Chondrocyte (in vitro differentiated cells): ENCODE results near the gene SLC6A15. TPM values are rescaled to one million over a fixed set of nuclear protein-coding genes. Genes with fewer than 3 reads are reported as not detected.

Experiments used
- DNase-seq: peaks from one replicate; pipeline ENCODE4 v3.0.0; 2021; ENCODE audit warnings: mixed read lengths, low spot score
- H3K27ac Mint-ChIP-seq: one replicate; pipeline ENCODE4 v1.8.0; 2021; ENCODE audit warnings: mild to moderate bottlenecking, moderate library complexity, mixed read lengths; ENCODE audit not compliant: unreplicated experiment
- H3K27me3 Mint-ChIP-seq: 2 replicates; pipeline ENCODE4 v1.8.0; 2021; ENCODE audit warnings: low read depth, mixed read lengths
- H3K36me3 Mint-ChIP-seq: 2 replicates; pipeline ENCODE4 v1.8.0; 2021; ENCODE audit warnings: low read depth, mixed read lengths
- H3K4me1 Mint-ChIP-seq: 2 replicates; pipeline ENCODE4 v1.8.0; 2021; ENCODE audit warnings: low read depth, mild to moderate bottlenecking, mixed read lengths
- H3K4me3 Mint-ChIP-seq: one replicate; pipeline ENCODE4 v1.8.0; 2021; ENCODE audit warnings: mild to moderate bottlenecking, moderate library complexity, mixed read lengths; ENCODE audit not compliant: unreplicated experiment
- H3K9me3 Mint-ChIP-seq: 2 replicates; pipeline ENCODE4 v1.8.0; 2021; ENCODE audit warnings: low read depth, mixed read lengths
- total RNA-seq: library from RNA; stranded (reverse); gene quantifications from 3 replicates; pipeline ENCODE4 v1.2.1, GENCODE V29; 2021
- TF ChIP-seq, protein P1 (sequence below): fragments of 200-600 bp; sonication (generic); IDR thresholded peaks from 2 replicates; pipeline ENCODE4 v1.5.0; 2021; ENCODE audit warnings: antibody characterized with exemption, mild to moderate bottlenecking, moderate library complexity

The SLC6A15 gene
- total RNA-seq, 1 donor from 2014 or later, result not detected

DNA sequence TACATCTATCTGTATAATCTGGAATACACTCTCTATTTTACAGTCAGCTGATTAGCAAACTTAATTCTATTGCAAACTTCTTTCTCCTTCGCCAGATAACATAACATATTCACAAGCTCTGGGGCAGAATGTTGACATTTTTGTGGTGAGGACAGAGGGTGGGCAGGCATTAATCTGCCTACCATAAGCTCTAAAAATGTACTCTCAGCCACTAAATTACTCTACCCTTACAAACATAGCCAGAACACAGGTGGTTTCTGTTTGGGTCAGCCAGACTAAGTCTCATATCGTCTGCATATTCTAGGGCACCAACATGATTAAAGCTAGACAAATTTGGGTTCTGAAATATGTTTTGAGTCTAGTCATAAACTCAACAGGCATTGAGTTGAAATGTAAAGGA, 90.1 kb downstream of the SLC6A15 start:
- Mint-ChIP-seq H3K27ac (no peak overlapping the region), H3K4me3 (no peak overlapping the region), H3K27me3 (peaks cover 7% of the 10 kb centered on the region), H3K9me3 (no peaks in the 10 kb centered on the region), H3K4me1 (peaks cover 17% of the 10 kb centered on the region), H3K36me3 (no peaks in the 10 kb centered on the region)
- DNase-seq, result no peak
- TF ChIP-seq, protein P1, sequence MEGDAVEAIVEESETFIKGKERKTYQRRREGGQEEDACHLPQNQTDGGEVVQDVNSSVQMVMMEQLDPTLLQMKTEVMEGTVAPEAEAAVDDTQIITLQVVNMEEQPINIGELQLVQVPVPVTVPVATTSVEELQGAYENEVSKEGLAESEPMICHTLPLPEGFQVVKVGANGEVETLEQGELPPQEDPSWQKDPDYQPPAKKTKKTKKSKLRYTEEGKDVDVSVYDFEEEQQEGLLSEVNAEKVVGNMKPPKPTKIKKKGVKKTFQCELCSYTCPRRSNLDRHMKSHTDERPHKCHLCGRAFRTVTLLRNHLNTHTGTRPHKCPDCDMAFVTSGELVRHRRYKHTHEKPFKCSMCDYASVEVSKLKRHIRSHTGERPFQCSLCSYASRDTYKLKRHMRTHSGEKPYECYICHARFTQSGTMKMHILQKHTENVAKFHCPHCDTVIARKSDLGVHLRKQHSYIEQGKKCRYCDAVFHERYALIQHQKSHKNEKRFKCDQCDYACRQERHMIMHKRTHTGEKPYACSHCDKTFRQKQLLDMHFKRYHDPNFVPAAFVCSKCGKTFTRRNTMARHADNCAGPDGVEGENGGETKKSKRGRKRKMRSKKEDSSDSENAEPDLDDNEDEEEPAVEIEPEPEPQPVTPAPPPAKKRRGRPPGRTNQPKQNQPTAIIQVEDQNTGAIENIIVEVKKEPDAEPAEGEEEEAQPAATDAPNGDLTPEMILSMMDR, result no peak

DNA sequence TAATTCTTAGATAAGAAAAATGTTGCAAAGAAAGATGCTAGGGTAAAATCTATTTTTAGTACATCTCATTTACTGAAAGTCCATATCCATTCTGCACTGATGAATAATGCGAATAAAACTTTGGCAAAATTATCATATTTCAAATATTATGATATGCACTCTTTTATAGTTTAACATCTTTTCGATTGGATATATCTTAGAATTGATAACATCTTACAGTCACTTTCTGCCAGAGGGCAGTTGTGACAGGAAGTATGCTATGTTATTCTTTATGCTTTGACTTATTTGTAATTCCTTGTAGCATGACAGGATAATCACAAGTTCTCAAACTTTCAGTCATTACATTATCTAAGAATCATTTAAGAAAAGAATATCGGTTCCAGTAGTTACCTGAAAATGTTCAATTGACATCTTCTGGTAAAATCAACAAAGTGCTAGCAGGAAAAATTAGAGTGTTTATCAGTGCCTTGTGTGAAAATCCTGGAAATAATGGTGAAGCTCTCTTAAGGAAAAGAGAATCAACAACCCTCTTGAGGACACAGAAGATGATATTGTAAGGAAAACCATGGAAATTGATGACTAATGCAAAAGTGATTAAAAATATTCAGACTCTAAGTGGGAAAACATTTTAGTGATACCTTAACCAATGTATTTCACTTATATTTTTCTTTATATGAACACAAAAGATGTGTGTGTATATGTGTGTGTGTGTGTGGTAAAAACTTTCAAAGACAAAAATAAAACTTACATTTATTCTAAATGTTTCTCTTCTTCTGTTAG, 95.5 kb downstream of the SLC6A15 start:
- DNase-seq, result no peak
- H3K36me3 Mint-ChIP-seq, result no peaks in the 10 kb centered on the region

DNA sequence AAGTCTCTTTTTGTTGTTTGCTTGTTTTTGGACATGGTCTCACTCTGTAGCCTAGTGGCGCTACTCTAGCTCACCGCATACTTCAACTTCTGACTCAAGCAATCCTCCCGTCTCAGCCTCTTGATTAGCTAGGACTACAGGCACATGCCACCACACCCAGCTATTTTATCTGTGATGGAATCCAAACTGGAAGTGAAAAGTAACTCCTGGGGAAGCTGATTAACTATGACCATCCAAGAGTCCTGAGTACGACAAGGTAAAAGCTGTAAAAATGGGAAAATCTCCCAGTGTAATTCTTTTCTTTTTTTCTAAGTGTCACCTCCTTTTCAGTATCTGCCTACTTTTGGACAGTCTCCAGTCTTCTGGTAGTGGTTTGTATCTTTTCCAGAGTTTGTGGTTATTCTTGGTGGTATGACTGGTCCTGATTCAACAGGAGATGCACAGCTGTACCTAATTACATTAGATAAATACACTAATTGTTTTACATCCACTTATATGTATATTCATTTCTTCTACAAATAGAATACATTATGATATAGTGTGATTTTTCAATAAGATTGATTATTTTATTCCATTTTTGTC, 97.8 kb downstream of the SLC6A15 start:
- H3K27me3 Mint-ChIP-seq, result no peaks in the 10 kb centered on the region
- no peaks in the 10 kb centered on the region for H3K36me3 Mint-ChIP-seq
- no peak for DNase-seq
- H3K9me3 Mint-ChIP-seq, result no peaks in the 10 kb centered on the region
- H3K27ac Mint-ChIP-seq, result no peak overlapping the region
- TF ChIP-seq, protein P1, result no peak
- H3K4me3 Mint-ChIP-seq, result no peak overlapping the region
- peaks cover 14% of the 10 kb centered on the region for H3K4me1 Mint-ChIP-seq

More for the DNA sequence above, 95.5 kb downstream of the SLC6A15 start:
- Mint-ChIP-seq H3K27me3 (peaks cover 2% of the 10 kb centered on the region), H3K4me3 (no peak overlapping the region), H3K4me1 (peaks cover 10% of the 10 kb centered on the region), H3K27ac (no peak overlapping the region), H3K9me3 (no peaks in the 10 kb centered on the region)
- TF ChIP-seq, protein P1, result no peak

DNA sequence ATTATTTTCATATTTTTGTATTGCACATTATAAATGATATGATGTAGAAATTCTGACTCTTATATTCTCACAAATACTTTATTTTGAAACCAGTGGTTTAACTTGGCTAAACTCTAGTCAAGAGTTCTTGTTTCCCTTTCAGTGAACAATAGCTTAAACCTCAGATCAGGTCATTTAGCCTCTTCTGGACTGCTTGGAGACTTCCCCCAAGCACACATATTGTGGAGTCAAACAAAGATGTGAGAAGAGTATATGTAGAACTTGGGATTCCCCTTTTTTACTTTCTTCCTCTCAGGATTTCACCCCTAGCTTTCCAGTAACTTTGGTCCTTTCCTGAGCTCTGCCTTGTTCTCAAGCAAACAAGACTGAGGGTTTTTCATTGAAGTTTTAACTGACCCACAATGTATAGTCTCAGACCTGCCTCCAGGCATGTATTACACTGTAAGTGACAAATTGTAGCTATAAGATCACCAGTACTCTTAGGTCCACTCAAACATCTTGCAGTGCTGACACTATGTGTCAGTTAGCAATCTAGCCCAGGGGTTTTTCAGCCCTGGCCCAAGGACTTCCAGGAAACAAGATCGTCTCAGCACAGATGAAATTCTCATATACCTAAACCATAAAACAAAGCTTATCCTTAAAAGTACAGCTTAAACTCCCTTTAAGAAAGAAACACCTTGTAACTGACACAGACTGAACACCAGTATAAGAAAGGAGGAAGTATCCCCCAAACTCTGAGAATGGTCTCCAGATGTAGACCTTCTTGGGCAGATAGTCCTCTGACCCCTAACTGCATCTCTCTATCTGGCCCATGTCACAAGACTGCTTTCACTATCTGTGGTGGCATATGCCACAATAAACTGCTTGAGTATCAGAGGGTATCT, 98.6 kb downstream of the SLC6A15 start:
- Mint-ChIP-seq H3K36me3 (no peaks in the 10 kb centered on the region), H3K27me3 (no peaks in the 10 kb centered on the region), H3K4me3 (no peak overlapping the region), H3K9me3 (no peaks in the 10 kb centered on the region), H3K27ac (no peak overlapping the region), H3K4me1 (peaks cover 14% of the 10 kb centered on the region)
- TF ChIP-seq, protein P1, result no peak
- no peak for DNase-seq

DNA sequence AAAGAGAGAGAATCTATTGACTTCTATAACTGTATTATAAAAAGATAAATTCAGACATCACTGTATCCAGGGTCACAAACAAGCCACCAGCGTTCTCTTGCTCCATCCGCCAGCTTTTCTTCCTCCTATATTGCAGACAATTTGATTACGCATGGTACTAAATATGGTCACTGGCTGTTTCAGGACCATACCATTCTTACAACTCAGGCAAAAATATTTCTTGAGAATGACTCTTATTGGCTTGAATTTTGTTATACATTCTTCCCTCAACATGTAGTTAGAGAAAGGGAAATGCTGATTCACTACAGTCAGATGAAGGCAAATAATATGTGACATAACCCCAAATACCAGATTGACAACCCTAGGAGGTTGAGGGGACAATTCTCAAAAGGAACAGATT, 101.3 kb downstream of the SLC6A15 start:
- no peak for DNase-seq
- Mint-ChIP-seq H3K4me1 (peaks cover 7% of the 10 kb centered on the region), H3K36me3 (no peaks in the 10 kb centered on the region), H3K4me3 (no peak overlapping the region), H3K27me3 (peaks cover 2% of the 10 kb centered on the region), H3K27ac (no peak overlapping the region), H3K9me3 (no peaks in the 10 kb centered on the region)
- TF ChIP-seq, protein P1, result no peak
